GM12892 (cell line): ENCODE measurements around the gene ATP6V0A1.

ENCODE experiments used
- POLR2AphosphoS5 ChIP-seq: IDR thresholded peaks from 2 replicates; pipeline ENCODE4 v1.6.1; 2011; ENCODE audit warnings: low read depth, low read length, control low read depth
- TAF1 ChIP-seq: IDR thresholded peaks from 2 replicates; pipeline ENCODE4 v1.6.1; 2011; ENCODE audit warnings: low read depth, mild to moderate bottlenecking, control low read depth, low read length, borderline replicate concordance

DNA sequence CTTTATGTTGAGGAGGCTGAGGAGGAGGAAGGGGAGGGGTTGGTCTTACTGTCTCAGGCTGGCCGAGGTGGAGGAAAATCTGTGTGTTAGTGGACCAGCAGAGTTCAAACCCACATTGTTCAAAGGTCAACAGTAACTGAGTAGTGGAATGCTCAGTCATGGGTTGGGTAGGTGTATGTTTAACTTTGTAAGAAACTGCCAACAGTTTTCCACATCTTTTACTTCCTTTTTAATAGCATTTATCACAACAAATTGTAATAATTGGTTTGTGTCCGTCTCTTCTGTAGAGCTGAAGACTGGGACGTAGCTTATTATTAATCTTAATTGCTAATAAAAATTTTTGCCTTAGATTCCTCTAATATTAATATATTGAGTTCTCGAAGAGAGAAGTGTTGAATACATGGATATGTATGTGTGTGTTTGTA lies 5.3 kb downstream of the ATP6V0A1 start:
- no peak for TF ChIP-seq POLR2AphosphoS5
- no peak for TF ChIP-seq TAF1
